ENCODE data around the gene CACNA1C.

GRCh38 chr12:2259369-2259768, 206.6 kb downstream of the CACNA1C start:
- TF ChIP-seq POLR2A (IDR thresholded peaks at IDR 0.05) (no peak), CTCF (IDR thresholded peaks at IDR 0.05) (no peak), EP300 (IDR thresholded peaks at IDR 0.05) (no peak)

All from tibial nerve (tissue), 4 donors.